OCI-LY7 (cell line): Measurements from ENCODE around the gene TIMM17B. TPM values are rescaled to one million over a fixed set of nuclear protein-coding genes. Genes with fewer than 3 reads are reported as not detected.

Source experiments
- BruUV-seq: library from RNA; stranded (reverse); fragments of 400-500 nt; replicated peaks from 2 replicates; lab custom pipeline; 2021; lab: Mats Ljungman, UMichigan
- CTCF ChIA-PET: fragments of 300-600 bp; sonication (Branson Sonifier 250); formaldehyde crosslinking; loops from one replicate; lab custom pipeline; 2022; ENCODE audit warnings: antibody characterized with exemption; ENCODE audit not compliant: unreplicated experiment; lab: Charles Lee
- POLR2A ChIA-PET: fragments of 300-600 bp; sonication (Branson Sonifier 250); formaldehyde crosslinking; loops from one replicate; lab custom pipeline; 2022; ENCODE audit warnings: antibody characterized with exemption; lab: Charles Lee
- DNase-seq: peaks from one replicate; pipeline ENCODE4 v3.0.0-alpha.2; 2015; ENCODE audit warnings: low spot score
- H2AFZ ChIP-seq: fragments of 200-600 bp; sonication (generic), shearing (Covaris generic); 2 replicates; pipeline ENCODE4 v1.6.1; 2014; ENCODE audit warnings: mild to moderate bottlenecking, antibody characterized with exemption, low read length, moderate library complexity
- H3K27ac ChIP-seq: fragments of 200-600 bp; sonication (generic); 2 replicates; pipeline ENCODE4 v1.5.1; 2014; ENCODE audit warnings: mixed run types, low read depth, mild to moderate bottlenecking, moderate library complexity, low read length, inconsistent platforms; ENCODE audit not compliant: poor library complexity, severe bottlenecking
- H3K36me3 ChIP-seq: fragments of 200-600 bp; sonication (generic); 2 replicates; pipeline ENCODE4 v1.6.1; 2014; ENCODE audit warnings: mild to moderate bottlenecking, antibody characterized with exemption, low read length, moderate library complexity, mixed read lengths; ENCODE audit not compliant: insufficient read depth
- H3K4me1 ChIP-seq: fragments of 200-600 bp; sonication (generic); 2 replicates; pipeline ENCODE4 v1.5.1; 2014; ENCODE audit warnings: mild to moderate bottlenecking, low read length; ENCODE audit not compliant: insufficient read depth, poor library complexity, severe bottlenecking
- H3K4me2 ChIP-seq: fragments of 200-600 bp; sonication (generic); 2 replicates; pipeline ENCODE4 v1.6.1; 2014; ENCODE audit warnings: mild to moderate bottlenecking, low read length
- H3K4me3 ChIP-seq: fragments of 200-600 bp; sonication (generic); 2 replicates; pipeline ENCODE4 v1.5.1; 2014; ENCODE audit warnings: mild to moderate bottlenecking, low read depth, low read length; ENCODE audit not compliant: poor library complexity, severe bottlenecking
- H3K79me2 ChIP-seq: fragments of 200-600 bp; sonication (generic); 2 replicates; pipeline ENCODE4 v1.6.1; 2016; ENCODE audit warnings: low read depth, mild to moderate bottlenecking, low read length, moderate library complexity, mixed read lengths; ENCODE audit not compliant: insufficient read depth
- H3K9me2 ChIP-seq: fragments of 200-600 bp; sonication (generic); 2 replicates; pipeline ENCODE4 v1.6.1; 2016; ENCODE audit warnings: mild to moderate bottlenecking, low read length, mixed read lengths; ENCODE audit not compliant: insufficient read depth
- H3K9me3 ChIP-seq: fragments of 200-600 bp; sonication (generic); 2 replicates; pipeline ENCODE4 v1.6.1; 2014; ENCODE audit warnings: mild to moderate bottlenecking, mixed run types, low read length, mixed read lengths
- H4K20me1 ChIP-seq: fragments of 200-600 bp; sonication (generic); 2 replicates; pipeline ENCODE4 v1.6.1; 2014; ENCODE audit warnings: mild to moderate bottlenecking, antibody characterized with exemption, low read length, moderate library complexity, mixed read lengths; ENCODE audit not compliant: insufficient read depth
- EZH2phosphoT487 ChIP-seq: fragments of 200-600 bp; sonication (generic); IDR thresholded peaks from 2 replicates; pipeline ENCODE4 v1.6.1; 2018; ENCODE audit warnings: low read depth, borderline replicate concordance, mild to moderate bottlenecking, mixed run types, antibody characterized with exemption, low read length, moderate library complexity, mixed read lengths
- intact Hi-C: fragments of 100-400 bp; cut with micrococcal nuclease; formaldehyde crosslinking; loops from one replicate; pipeline ENCODE4 v1.10.0; 2022; ENCODE audit not compliant: unreplicated experiment
- total RNA-seq, 2 experiments: library from RNA; depleted of rRNA in 1 of 2; stranded (reverse); fragments of >200 nt in 1 of 2; shearing (Covaris generic) in 1 of 2; gene quantifications; 2 replicates each; pipeline ENCODE4 v1.2.3, GENCODE V29; 2014 to 2022
- TF ChIP-seq, protein P1 (sequence below): fragments of 200-600 bp; sonication (generic); conservative IDR thresholded peaks from 2 replicates; pipeline ENCODE4 v1.5.1; 2014; ENCODE audit warnings: mild to moderate bottlenecking, antibody characterized with exemption, low read length, moderate library complexity, mixed read lengths

TIMM17B gene
- total RNA-seq, 2 experiments from 2014 or later = 79.3 to 83.3 TPM

DNA sequence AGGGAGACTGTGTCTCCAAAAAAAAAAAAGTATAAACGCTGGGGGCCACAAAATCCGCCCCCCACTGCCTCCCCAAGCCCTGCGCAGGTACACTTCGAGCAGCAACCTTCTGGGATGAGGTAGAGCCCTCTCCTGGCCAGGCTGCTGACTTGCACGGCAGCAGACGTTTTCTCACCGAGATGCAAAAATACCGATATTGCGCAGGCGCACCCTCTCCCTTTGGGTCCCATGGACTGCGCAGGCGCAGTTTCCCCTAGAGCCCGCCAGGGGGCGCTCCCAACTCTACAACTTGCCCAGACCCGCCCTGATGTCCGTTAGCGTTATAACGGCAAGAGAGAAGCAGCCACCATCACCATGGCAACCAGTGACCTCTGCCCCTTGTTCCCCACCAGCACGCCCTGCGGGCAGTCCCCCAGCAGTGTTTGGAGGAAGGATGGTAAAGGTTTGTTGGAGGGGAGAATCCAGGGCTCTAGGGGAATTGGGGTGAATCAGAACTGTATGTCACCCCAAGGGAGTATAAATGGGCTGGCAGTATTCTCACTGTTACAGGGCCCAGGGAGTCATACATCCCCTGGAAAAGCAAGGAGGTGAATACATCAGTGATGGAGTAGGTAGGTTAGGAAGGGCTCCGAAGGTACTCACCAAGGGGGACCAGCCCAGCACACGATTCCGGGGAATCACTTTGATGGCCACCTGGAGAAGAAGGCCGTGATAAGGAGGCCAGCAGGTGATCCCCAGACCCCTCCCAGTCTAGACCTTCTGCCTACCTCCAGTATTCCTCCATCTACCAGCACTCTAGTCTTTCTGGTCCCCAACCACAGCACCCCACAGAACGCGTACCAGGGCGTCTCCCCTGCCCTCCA is 19.8 kb upstream of the TIMM17B start:
- no peaks in the 10 kb centered on the region for H3K9me3 ChIP-seq
- peaks cover 64% of the 10 kb centered on the region for H3K36me3 ChIP-seq
- peak; percentile 92 for DNase-seq
- no peak for TF ChIP-seq EZH2phosphoT487
- TF ChIP-seq, protein P1, sequence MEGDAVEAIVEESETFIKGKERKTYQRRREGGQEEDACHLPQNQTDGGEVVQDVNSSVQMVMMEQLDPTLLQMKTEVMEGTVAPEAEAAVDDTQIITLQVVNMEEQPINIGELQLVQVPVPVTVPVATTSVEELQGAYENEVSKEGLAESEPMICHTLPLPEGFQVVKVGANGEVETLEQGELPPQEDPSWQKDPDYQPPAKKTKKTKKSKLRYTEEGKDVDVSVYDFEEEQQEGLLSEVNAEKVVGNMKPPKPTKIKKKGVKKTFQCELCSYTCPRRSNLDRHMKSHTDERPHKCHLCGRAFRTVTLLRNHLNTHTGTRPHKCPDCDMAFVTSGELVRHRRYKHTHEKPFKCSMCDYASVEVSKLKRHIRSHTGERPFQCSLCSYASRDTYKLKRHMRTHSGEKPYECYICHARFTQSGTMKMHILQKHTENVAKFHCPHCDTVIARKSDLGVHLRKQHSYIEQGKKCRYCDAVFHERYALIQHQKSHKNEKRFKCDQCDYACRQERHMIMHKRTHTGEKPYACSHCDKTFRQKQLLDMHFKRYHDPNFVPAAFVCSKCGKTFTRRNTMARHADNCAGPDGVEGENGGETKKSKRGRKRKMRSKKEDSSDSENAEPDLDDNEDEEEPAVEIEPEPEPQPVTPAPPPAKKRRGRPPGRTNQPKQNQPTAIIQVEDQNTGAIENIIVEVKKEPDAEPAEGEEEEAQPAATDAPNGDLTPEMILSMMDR = peak; percentile 87
- H3K79me2 ChIP-seq = peaks cover 43% of the 10 kb centered on the region
- H2AFZ ChIP-seq = no peak overlapping the region
- peaks cover 19% of the 10 kb centered on the region for H4K20me1 ChIP-seq
- ChIA-PET POLR2A (no interaction called here), CTCF (no interaction called here)
- H3K9me2 ChIP-seq = no peaks in the 10 kb centered on the region
- H3K4me2 ChIP-seq = peak overlapping the region; percentile 73
- peak overlapping the region; percentile 99 for H3K4me3 ChIP-seq
- intact Hi-C loops = loop anchor here (1.0 to 5.0 kb wide), 4 partner anchors 20 to 125 kb away; partner anchors contain the start of genes OTUD5 and TFE3
- peaks cover 62% of the 10 kb centered on the region for H3K4me1 ChIP-seq
- H3K27ac ChIP-seq = peak overlapping the region; percentile 80
- no TSS peak for BruUV-seq

DNA sequence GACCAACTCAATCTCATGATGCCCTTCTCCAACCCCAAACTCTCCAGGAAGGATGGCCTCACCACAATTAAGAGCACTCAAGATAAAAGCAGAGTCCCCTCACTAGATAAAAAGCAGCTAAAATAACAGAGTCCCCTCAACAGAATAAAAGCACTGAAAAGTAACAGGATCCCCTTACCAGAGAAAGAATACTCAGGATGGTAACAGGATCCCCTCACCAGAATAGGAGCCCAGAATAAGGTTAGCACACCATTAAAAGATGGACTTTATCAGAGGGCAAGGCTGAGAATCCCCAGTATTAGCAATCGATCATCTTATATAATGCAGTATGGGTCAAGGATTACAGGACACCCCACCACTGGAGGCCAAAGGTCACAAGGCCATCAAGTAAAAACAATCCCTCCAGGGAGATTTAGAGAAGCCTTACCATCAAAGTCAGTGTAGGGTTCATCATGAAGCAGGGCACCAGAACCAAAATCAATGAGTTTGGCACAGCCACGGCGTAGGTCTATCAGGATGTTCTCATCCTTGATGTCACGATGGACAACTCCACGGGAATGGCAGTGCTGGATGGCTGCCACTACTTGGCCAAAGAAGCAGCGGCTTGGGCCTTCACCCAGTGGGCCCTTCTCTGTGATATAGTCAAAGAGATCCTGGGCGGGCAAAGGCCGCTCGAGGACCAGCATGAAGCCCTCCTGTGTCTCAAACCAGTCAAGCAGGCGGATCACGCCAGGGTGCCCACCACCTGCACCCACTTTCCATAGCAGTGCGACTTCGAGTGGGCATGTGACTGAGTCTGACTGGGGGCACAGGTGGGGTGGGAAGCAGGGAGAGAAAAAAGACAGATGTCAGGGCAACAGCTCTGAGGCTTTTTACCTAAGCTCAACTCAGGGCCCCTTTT is 17.3 kb upstream of the TIMM17B start:
- Histone ChIP-seq H4K20me1 (peaks cover 19% of the 10 kb centered on the region), H3K4me3 (peak overlapping the region; percentile 99), H2AFZ (no peak overlapping the region), H3K79me2 (peaks cover 56% of the 10 kb centered on the region), H3K4me1 (peaks cover 45% of the 10 kb centered on the region), H3K9me3 (no peaks in the 10 kb centered on the region), H3K36me3 (peaks cover 56% of the 10 kb centered on the region), H3K9me2 (no peaks in the 10 kb centered on the region), H3K4me2 (peak overlapping the region; percentile 73), H3K27ac (no peak overlapping the region)
- BruUV-seq = no TSS peak
- no peak for DNase-seq
- ChIA-PET CTCF (no interaction called here), POLR2A (interaction anchor here (0.6 kb wide), 1 partner anchor 270 kb away, joined by 3 read pairs; no protein-coding TSS in a partner anchor)
- TF ChIP-seq, protein P1 = no peak
- TF ChIP-seq EZH2phosphoT487 = no peak
- intact Hi-C loops = loop anchor here (5.0 kb wide), 1 partner anchor 42 kb away; the partner anchor contains the start of gene OTUD5
